Ascending aorta (tissue), 2 donors: ENCODE results near the gene USP17L20. TPM values are rescaled to one million over a fixed set of nuclear protein-coding genes. Genes with fewer than 3 reads are reported as not detected.
"Not testable (repeated sequence)": the region's sequence is repeated elsewhere in the genome, so short reads cannot be mapped to it uniquely, and the experiment has no call there.

Experiments used
- DNase-seq, 2 donors: peaks; one replicate each; pipeline ENCODE4 v3.0.0-alpha.2; 2019; ENCODE audit warnings: low spot score in 2 of 2
- H3K27ac ChIP-seq, 2 donors: fragments of 200-600 bp; sonication (generic); one replicate each; pipeline ENCODE4 v1.5.1; 2016 to 2017; ENCODE audit warnings: mild to moderate bottlenecking in 1 of 2
- H3K27me3 ChIP-seq: fragments of 200-600 bp; sonication (generic); one replicate; pipeline ENCODE4 v1.5.1; 2017
- H3K36me3 ChIP-seq, 2 donors: fragments of 200-600 bp; sonication (generic); one replicate each; pipeline ENCODE4 v1.5.1; 2016
- H3K4me1 ChIP-seq, 2 donors: fragments of 200-600 bp; sonication (generic); one replicate each; pipeline ENCODE4 v1.5.1; 2016 to 2017; ENCODE audit warnings: mild to moderate bottlenecking in 1 of 2
- H3K4me3 ChIP-seq, 2 donors: fragments of 200-600 bp; sonication (generic); one replicate each; pipeline ENCODE4 v1.5.1; 2016 to 2017; ENCODE audit warnings: mild to moderate bottlenecking in 1 of 2
- H3K9me3 ChIP-seq, 2 donors: fragments of 200-600 bp; sonication (generic); one replicate each; pipeline ENCODE4 v1.5.1; 2016
- intact Hi-C: fragments of 100-400 bp; cut with DNase I; formaldehyde crosslinking; loops from one replicate; pipeline ENCODE4 v1.15.1; 2023
- total RNA-seq: library from RNA; depleted of rRNA; stranded (reverse); fragments of >200 nt; gene quantifications from one replicate; pipeline ENCODE4 v1.1.0, GENCODE V29; 2016

USP17L20 gene
- total RNA-seq, 1 donor from 2014 or later = not detected

- H3K9me3 ChIP-seq, H3K4me1 ChIP-seq, intact Hi-C loops, H3K27me3 ChIP-seq, H3K4me3 ChIP-seq, H3K27ac ChIP-seq, H3K36me3 ChIP-seq: not testable (repeated sequence)
- DNase-seq = peak; percentile 34 to 84
Measured at GRCh38 chr4:9271719-9272118, 13.8 kb downstream of the USP17L20 start.

Other genes starting within 250 kb of the USP17L20 start
- gene FAM90A26, start 87.7 kb upstream of the USP17L20 start, total RNA-seq = not detected
- gene USP17L10, start 47.5 kb upstream of the USP17L20 start, total RNA-seq = not detected
- not detected for gene USP17L11, start 42.7 kb upstream of the USP17L20 start, total RNA-seq
- not detected for gene USP17L12, start 38.0 kb upstream of the USP17L20 start, total RNA-seq
- gene USP17L13, start 33.2 kb upstream of the USP17L20 start, total RNA-seq = not detected
- gene USP17L15, start 23.7 kb upstream of the USP17L20 start, total RNA-seq = not detected
- gene USP17L17, start 14.2 kb upstream of the USP17L20 start, total RNA-seq = not detected
- gene USP17L18, start 9.5 kb upstream of the USP17L20 start, total RNA-seq = not detected
- gene USP17L19, start 4.7 kb upstream of the USP17L20 start, total RNA-seq = not detected
- not detected for gene USP17L21, start 4.7 kb downstream of the USP17L20 start, total RNA-seq
- gene USP17L22, start 9.5 kb downstream of the USP17L20 start, total RNA-seq = not detected
- not detected for gene USP17L24, start 67.0 kb downstream of the USP17L20 start, total RNA-seq
- not detected for gene USP17L25, start 71.8 kb downstream of the USP17L20 start, total RNA-seq
- gene USP17L26, start 76.5 kb downstream of the USP17L20 start, total RNA-seq = not detected
- not detected for gene USP17L5, start 81.3 kb downstream of the USP17L20 start, total RNA-seq
- not detected for gene USP17L27, start 86.0 kb downstream of the USP17L20 start, total RNA-seq
- not detected for gene USP17L28, start 90.8 kb downstream of the USP17L20 start, total RNA-seq
- not detected for gene USP17L29, start 95.5 kb downstream of the USP17L20 start, total RNA-seq
- gene USP17L30, start 105.0 kb downstream of the USP17L20 start, total RNA-seq = not detected
- not detected for gene DEFB131A, start 186.3 kb downstream of the USP17L20 start, total RNA-seq